ENCODE measurements around the gene HOXD8. TPM values are rescaled to one million over a fixed set of nuclear protein-coding genes. Genes with fewer than 3 reads are reported as not detected.

Gene HOXD8
- total and polyA plus RNA-seq, 4 donors: 0.34 to 1.6 (median 1.0) TPM

GRCh38 chr2:176120364-176121189 lies 8.9 kb upstream of the HOXD8 start:
- Histone ChIP-seq H3K27ac (ENCODE audit: low read depth in 1 of 2, low read length in 1 of 2) (no peak overlapping the region), H3K4me3 (no peak overlapping the region), H3K4me1 (ENCODE audit: control insufficient read depth in 5 of 5, insufficient read depth in 5 of 5, low read length in 5 of 5) (peaks cover 0 to 11% (median 3%) of the 10 kb centered on the region in 5 donors), H3K36me3 (ENCODE audit: control insufficient read depth in 4 of 4, insufficient read depth in 4 of 4, low read length in 4 of 4) (no peaks in the 10 kb centered on the region), H3K27me3 (ENCODE audit: control insufficient read depth in 3 of 3, insufficient read depth in 3 of 3, low read length in 2 of 3) (peaks cover 38 to 89% (median 89%) of the 10 kb centered on the region in 3 donors), H3K9ac (ENCODE audit: insufficient read depth in 1 of 2, low read length in 2 of 2) (no peak overlapping the region), H3K9me3 (ENCODE audit: control insufficient read depth in 4 of 4, insufficient read depth in 3 of 4, low read length in 3 of 4) (peaks cover 0 to 11% (median 0%) of the 10 kb centered on the region in 4 donors)
- DNase-seq (no peak), ATAC-seq (ENCODE audit: insufficient read depth, low FRiP score) (no peak)
- WGBS, 2 donors: 16 to 17% methylated on average over 13 of the region's 13 CpGs
- no peak for TF ChIP-seq CTCF (IDR thresholded peaks at IDR 0.05; ENCODE audit: control extremely low read depth, extremely low read depth)

GRCh38 chr2:176121190-176122051 lies 8.1 kb upstream of the HOXD8 start:
- H3K27me3 ChIP-seq (ENCODE audit: control insufficient read depth in 3 of 3, insufficient read depth in 3 of 3, low read length in 2 of 3): peaks cover 38 to 90% (median 89%) of the 10 kb centered on the region in 3 donors
- ATAC-seq (ENCODE audit: insufficient read depth, low FRiP score) (no peak), DNase-seq (no peak)
- H3K27ac ChIP-seq (ENCODE audit: low read depth in 1 of 2, low read length in 1 of 2): no peak overlapping the region
- 8 to 12% methylated on average over 52 to 53 of the region's 53 CpGs for WGBS, 2 donors
- H3K4me3 ChIP-seq: no peak overlapping the region
- H3K9me3 ChIP-seq (ENCODE audit: control insufficient read depth in 4 of 4, insufficient read depth in 3 of 4, low read length in 3 of 4): peaks cover 0 to 11% (median 0%) of the 10 kb centered on the region in 4 donors
- no peaks in the 10 kb centered on the region for H3K36me3 ChIP-seq (ENCODE audit: control insufficient read depth in 4 of 4, insufficient read depth in 4 of 4, low read length in 4 of 4)
- no peak for TF ChIP-seq CTCF (IDR thresholded peaks at IDR 0.05; ENCODE audit: control extremely low read depth, extremely low read depth)
- peaks cover 0 to 11% (median 3%) of the 10 kb centered on the region in 5 donors for H3K4me1 ChIP-seq (ENCODE audit: control insufficient read depth in 5 of 5, insufficient read depth in 5 of 5, low read length in 5 of 5)
- H3K9ac ChIP-seq (ENCODE audit: insufficient read depth in 1 of 2, low read length in 2 of 2): no peak overlapping the region

GRCh38 chr2:176122052-176122682 lies 7.3 kb upstream of the HOXD8 start:
- H3K9me3 ChIP-seq (ENCODE audit: control insufficient read depth in 4 of 4, insufficient read depth in 3 of 4, low read length in 3 of 4): peaks cover 0 to 10% (median 0%) of the 10 kb centered on the region in 4 donors
- no peak overlapping the region for H3K27ac ChIP-seq (ENCODE audit: low read depth in 1 of 2, low read length in 1 of 2)
- no peak for TF ChIP-seq CTCF (IDR thresholded peaks at IDR 0.05; ENCODE audit: control extremely low read depth, extremely low read depth)
- H3K4me3 ChIP-seq: no peak overlapping the region
- DNase-seq (no peak), ATAC-seq (ENCODE audit: insufficient read depth, low FRiP score) (peak; percentile 14)
- H3K9ac ChIP-seq (ENCODE audit: insufficient read depth in 1 of 2, low read length in 2 of 2): no peak overlapping the region
- WGBS, 2 donors: 3 to 6% methylated on average over 38 to 47 of the region's 47 CpGs
- H3K36me3 ChIP-seq (ENCODE audit: control insufficient read depth in 4 of 4, insufficient read depth in 4 of 4, low read length in 4 of 4): no peaks in the 10 kb centered on the region
- H3K27me3 ChIP-seq (ENCODE audit: control insufficient read depth in 3 of 3, insufficient read depth in 3 of 3, low read length in 2 of 3): peaks cover 32 to 90% (median 88%) of the 10 kb centered on the region in 3 donors
- peaks cover 0 to 11% (median 3%) of the 10 kb centered on the region in 5 donors for H3K4me1 ChIP-seq (ENCODE audit: control insufficient read depth in 5 of 5, insufficient read depth in 5 of 5, low read length in 5 of 5)

Data from lung (tissue), 12 donors.